Neural progenitor cell (in vitro differentiated cells): Measurements from ENCODE around the gene SCML1.

Source experiments
- CTCF ChIP-seq: fragments of 200-600 bp; sonication (generic); IDR thresholded peaks from 2 replicates; pipeline ENCODE4 v1.5.1; 2017; ENCODE audit warnings: antibody characterized with exemption, mild to moderate bottlenecking
- EZH2 ChIP-seq: fragments of 200-600 bp; sonication (generic); IDR thresholded peaks from 2 replicates; pipeline ENCODE4 v1.6.1; 2017; ENCODE audit warnings: antibody characterized with exemption, mild to moderate bottlenecking, moderate library complexity
- EZH2phosphoT487 ChIP-seq: fragments of 200-600 bp; sonication (generic); IDR thresholded peaks from 2 replicates; pipeline ENCODE4 v1.6.1; 2017; ENCODE audit warnings: antibody characterized with exemption

- TF ChIP-seq CTCF (no peak), EZH2 (no peak), EZH2phosphoT487 (no peak)
Measured at GRCh38 chrX:17750436-17750835, 13.1 kb downstream of the SCML1 start.
